NCI-H345 (cell line): Measurements from ENCODE around the gene UBE2O.
A peak's percentile ranks its signal among the peaks of the same experiment; 100 is the strongest.

Experiments used
- DNase-seq: peaks from one replicate; lab custom pipeline; 2025; lab: John Stamatoyannopoulos, UW

UBE2O gene

DNA sequence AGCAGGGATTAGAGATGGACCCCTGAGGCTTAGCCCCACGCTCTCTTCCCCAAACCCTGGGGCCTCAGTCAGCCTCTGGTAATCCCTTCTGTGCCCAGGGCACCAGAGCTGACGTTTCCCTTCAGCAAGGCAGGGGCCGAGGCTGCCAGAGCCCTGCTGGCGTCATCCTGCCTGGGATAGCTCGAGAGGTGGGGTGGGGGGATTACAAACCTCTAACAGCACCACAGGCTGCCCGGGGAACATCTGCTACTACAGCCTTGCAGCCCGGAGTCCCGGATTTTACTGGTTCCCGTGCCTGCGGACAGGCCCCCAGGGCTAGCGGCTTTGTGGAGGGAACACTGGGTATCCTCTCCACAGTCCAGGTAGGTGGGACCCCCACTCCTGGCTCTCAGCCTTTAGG, 14.4 kb upstream of the UBE2O start, which contains the start of gene AANAT:
TSS of gene AANAT (plus strand) at position 238 of the 400 bp plus-strand sequence. CDS start 1,144 bp downstream, outside the sequence.
- no peak for DNase-seq

DNA sequence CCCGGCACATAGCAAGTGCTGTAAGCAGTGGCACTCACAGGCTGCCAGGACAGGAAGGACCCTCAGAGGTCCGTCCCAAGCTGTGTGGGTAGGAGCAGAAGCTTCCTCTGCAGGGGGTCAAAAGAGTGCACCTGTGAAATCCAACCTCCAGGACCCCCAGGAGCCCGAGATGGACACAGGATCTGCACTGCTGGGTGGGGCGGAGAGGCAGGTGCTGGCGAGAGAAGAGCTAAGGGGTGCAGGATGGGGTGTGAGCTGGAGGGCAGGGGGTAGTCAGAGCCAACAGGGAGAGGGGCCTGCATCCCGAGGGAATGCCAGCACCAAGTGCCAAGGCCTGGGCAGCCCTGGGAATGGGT, 13.8 kb upstream of the UBE2O start:
- DNase-seq, result no peak

DNA sequence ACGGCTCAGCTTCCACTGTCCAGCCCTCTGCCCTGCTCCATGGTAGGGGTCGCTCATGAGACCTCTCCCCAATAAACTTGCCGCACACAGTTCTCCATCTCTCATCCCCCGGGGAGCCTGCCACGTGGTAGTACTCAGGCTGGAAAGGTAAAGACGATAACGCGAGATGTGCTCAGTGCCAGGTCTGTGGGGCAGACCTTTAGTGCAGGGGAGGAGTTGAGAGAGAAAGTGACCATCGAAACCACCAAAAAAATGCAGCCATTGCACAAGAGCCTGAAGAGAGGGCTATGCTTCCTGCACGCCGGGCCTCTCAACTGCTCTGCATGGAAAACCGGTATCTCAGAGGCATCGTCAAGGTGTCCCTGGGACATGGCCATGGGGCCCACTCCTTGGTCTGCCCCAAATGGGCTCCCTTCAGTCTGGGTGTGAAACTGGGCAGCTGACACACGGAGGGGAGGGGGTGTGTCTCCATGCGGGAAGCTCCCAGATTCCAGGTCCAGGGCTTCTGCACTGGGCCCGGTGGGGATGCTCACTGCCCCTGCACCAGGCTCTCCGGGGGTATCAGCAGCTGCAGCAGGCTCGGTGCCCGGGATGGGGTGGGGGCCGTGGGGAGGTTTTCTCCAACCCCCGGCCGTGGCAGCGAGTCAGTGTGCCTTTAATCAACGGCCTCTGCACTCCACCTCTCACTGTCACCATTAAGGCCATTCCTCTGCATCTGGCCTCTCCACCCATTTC, 9.8 kb upstream of the UBE2O start:
- DNase-seq, result no peak

DNA sequence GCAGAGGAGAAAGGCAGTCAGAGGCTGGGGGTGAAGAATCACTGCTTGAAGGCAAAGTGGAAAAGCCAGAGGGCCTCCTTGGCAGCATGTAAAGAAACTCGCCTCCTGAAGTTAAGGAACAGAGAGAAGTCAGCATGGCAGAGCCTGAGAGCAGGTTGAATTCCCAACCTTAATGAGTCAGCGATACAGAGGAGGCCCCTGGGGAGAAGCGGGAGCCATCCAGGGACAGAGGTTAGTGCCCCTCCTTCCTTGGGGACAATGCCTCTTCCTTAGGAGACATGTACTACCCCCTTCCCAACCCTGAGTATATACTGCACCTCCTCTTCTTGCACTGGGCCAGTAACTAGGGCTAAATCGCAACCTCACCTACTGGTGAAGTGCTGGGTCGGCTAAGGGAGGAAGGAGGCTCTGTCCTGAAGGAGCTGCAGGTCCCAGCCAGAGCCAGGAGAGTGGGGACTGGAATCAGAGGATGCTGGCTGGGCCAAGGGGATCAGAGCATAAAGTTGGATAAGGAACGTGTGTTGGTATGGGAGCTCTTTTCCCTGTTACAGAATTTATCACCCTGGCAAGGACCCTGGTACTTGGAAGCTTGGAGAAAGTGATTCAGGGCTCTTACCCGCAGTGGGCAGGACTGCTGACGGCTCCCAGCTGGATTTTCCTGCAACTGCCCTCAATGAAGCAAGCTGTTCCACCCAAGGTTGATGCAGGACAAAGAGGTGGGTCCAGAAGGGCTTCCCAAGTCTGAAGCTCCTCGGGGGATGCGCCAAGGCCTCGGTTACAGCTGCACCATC, 9.0 kb upstream of the UBE2O start:
- DNase-seq, result no peak

DNA sequence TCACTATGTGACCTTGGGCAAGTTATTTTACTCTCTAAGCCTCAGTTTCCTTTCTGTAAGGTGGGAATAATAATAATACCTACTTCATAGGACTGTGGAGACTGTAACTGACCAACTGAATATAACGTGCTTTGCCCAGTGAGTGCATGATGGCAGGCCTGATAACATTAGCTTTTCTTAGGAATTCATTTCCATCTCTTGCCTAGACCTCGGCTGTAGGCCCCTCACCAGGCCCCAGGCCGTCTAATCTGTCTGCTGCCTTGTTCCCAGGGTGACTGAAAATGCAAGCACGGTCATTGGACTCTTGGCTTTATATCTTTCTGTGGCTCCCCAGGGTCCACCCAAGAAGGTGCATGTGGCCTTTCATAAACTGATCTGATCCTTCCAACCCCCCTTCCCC, 6.7 kb upstream of the UBE2O start:
- DNase-seq, result no peak

DNA sequence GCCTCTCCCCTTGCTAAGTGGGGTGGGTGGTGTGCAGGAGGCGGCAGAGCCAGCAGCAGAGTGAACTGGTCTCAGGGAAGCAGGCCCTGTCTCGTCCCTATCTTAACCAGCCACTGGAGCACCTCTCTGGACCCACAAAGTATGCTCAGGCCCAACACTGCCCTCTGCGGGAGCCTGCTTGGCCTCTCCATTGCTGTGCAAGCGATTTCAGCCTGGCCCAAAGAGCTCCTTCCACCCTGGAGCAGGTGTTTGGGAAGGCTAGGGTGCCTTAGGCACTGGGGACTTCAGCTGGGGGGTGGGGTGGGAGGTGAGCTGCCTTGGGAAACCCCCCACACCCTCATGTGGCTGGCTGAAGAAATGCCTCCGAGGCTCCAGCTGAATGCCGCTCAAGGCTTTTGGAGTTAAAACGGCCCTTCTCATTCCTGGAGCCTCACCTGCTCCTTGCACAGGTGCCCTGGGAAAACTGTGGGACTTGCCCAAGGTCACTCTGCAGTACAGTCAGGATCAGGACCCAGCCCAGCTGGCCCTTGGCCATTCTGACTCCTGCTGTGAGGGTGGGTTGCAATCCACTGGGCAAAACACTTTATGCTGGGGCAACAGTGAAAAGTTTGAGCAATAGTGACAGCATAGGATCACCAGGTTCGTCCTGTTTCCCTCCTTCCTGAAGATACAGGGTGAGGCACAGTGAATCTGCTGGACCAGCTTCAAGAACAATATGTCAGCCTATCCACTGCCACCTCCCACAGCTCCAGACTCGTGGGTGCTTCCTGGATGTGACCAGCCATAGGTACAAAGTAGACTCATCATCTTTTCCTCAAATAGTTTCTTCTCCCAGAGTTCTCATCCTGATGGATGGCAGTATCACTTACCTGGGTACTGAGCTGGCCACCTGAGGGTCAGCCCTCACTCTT, 5.9 kb upstream of the UBE2O start:
- DNase-seq, result peak; percentile 22

DNA sequence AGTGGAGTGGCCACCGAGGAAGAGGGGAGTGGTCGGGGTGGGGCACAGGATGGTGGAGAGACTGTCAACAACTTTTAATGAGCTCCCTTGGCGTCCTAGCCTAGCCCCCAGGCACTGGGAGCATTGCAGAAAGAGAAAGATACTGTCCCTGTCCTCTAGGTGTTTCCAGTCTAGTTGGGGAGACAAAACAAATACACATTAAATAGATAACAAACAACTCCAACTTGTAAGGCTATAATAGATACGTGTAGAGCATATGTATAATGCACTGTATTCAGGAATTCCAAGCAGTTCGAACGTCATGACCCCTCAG, 435 bp upstream of the UBE2O start:
- DNase-seq, result no peak

DNA sequence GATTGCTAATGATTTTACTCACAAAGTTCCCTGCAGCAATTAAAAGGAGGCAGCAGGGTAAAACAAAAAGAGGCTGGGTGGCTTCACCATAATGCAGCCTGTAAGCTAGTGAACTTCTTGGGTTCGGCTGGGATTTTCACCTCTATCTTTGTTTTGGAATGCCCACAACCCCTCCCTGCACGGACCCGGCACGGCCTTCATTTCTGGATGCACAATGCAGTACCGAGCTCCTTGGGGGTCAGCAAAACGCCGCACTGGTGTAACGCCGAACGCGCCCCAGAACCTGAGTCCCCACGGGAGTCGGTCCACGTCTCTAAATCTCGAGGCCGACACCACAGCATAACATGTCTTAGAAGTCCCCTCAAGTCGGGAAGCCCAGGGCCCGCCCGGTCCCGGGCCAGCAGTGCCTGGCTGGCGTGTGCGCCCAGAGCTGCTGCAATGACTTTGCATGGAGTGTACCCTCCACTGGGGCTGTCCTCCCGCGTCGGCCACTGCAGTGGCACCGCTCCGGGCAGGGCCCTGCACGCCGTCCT, 759 bp downstream of the UBE2O start:
- DNase-seq, result no peak

DNA sequence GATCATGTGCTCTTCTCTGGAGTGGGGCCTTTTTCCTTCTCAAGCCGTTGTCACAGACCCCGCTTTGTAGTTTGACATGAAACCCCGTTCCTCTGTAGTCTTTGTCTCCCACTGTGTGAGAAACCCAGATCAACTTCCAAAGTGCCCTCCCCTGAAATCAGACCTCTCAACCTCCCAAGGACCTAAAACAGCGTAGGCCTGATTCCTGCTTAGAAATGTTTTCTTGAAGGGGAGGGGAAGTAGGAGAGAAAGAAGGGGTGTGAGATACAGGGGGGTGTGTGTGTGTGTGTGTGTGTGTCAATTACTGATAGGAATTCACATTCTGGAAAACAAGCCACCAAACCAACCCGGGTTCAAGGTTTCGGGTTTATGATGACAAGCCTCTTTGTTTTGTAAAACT, 1.4 kb downstream of the UBE2O start:
- no peak for DNase-seq

DNA sequence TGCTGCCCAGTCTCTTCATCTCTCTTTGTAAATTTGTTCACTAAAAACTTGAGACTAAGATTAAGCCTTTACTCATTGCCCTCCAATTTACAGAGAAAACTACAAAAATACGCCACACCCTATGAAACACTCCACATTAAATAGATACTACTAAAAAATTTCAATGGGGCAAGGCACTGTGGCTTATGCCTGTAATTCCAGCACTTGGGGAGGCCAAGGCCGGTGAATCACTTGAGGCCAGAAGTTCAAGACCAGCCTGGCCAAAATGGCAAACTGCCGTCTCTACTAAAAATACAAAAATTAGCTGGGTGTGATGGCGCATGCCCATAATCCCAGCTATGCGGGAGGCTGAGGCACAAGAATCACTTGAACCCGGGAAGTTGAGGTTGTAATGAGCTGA, 3.8 kb downstream of the UBE2O start:
- no peak for DNase-seq

DNA sequence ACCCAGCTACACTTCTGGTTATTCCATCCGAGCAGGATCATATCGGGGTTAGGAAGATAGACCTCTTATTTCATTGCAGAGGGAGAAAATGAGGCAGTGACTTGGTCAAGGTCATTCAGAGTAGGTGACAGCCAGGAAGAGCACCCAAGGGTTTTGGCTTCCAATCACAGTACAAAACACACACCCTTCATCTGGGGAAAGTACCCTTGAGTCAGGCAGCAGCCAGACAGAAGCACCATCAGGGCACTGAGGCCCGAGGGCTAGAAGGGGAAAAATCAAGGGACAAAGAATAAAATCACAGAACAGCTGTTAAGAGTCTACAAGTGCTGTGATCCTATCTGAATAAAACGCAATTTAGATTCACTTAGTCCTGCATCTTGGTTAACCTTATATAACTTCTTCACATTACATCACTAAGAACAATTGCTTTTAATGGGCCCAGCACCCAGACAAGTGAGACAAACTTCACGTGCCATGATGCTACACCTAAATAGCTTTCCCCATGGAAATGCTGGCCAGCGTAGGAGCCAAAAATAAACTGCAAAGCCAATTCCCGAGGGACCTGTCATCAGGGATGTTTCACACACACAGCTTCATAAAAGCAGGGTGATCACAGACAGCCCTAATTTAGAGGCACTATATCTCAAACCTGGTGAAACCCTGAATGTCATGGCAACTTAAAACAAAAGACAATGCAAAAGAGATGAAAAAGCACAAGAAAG, 4.9 kb downstream of the UBE2O start:
- no peak for DNase-seq

DNA sequence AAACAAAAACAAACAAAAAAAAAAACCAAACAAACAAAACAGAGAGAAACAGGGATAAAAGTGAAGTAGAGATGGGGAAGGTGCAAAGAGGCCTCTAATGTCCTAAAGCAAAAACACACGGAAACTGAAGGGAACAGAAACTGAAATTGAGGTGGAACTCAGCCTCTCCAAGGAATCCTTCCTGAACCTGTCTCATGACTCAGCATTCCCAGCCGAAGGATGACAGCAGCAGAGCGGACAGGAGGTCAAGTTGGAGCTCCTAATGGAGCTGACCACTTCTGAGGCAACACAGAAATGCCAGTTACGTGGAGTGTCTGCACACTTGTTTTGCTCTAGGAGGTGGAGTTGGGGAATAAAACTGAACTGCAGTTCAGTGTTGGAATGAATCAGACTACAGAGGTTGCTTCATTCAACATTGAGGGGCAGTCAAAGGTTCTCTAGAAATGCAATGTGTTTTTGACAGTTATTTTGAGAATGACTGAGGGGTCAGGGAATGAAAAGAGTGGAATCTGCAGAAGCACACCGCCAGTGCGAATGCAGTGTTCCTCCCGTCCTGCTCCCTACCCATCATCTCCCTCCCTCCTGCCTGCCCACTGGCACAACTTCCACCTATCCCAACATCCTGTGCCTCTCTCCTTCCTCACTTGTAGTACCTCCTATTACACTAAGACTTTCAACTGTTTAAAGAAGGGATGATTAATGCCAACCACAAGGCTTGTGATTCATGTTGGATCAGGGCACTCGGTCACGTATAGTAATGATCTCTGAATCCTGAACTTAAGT, 6.3 kb downstream of the UBE2O start:
- no peak for DNase-seq

DNA sequence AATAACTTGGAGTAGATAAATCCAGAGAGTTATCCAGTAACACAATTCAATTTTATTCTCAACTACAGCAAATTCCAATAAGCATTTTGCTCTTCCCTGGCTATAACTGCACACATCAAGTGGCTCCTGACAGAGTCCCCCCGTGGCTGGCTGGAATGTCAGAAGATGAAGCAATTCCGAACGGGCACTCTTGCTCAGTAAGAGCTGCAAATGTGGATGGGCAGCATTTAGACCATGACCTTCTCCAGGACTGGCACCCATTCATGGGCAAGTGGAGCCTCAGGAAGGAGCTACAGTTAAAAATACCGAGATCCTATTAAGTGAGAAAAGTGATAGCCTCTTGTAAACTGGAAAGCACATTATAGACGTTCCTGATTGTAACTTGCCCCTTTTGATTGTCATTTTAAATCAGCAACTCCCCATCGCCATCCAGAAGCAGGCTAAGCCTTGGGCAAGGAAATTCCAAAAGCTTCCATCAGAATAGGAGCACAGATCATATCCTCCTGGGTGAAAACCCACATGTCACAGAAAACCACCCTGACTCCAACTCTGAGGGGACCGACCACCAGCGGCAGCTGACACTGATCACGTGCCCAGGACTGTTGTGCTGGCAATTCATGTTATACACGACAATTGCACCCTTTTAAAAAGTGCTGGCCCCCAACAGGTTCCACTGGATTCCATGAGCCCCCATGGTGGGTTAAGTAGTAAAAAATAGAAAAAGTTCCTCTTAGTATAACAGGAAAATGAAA, 7.1 kb downstream of the UBE2O start:
- no peak for DNase-seq

DNA sequence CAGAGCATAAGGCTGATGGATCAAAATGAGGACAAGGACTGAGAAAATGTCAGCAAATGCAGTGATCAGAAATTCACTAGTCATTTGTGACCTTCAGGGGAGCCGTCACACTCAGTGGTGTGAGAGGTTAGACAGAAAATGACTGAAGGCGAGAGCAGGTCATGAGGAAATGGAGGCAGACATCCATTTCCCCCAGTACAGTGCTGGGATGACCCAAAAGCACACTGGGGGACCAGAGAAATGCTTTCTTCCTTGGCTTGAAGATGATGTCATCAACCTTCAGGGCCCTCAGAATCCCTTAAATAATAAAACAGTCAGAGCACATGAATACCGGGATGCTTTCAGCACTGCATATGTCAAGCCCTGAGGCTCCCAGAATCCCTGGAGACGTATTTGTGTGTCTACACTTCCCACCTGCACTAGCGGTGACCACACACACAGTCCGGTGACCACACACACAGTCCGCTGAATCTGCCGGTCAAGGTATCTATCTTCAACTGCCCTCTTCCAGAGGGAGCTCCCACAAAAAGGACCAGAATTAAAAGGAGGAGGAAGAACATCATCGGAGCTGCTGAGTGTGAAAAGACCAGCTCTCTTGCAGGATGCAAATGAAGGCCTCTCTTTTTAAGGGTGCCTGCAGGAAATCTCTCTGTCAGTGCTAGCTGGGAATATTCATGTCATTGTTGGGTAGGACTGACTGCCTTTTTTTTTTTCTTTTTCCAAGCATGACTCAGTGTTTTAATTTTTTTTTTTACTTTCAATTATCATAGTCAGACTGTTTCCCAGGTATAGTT, 8.2 kb downstream of the UBE2O start:
- DNase-seq, result no peak

DNA sequence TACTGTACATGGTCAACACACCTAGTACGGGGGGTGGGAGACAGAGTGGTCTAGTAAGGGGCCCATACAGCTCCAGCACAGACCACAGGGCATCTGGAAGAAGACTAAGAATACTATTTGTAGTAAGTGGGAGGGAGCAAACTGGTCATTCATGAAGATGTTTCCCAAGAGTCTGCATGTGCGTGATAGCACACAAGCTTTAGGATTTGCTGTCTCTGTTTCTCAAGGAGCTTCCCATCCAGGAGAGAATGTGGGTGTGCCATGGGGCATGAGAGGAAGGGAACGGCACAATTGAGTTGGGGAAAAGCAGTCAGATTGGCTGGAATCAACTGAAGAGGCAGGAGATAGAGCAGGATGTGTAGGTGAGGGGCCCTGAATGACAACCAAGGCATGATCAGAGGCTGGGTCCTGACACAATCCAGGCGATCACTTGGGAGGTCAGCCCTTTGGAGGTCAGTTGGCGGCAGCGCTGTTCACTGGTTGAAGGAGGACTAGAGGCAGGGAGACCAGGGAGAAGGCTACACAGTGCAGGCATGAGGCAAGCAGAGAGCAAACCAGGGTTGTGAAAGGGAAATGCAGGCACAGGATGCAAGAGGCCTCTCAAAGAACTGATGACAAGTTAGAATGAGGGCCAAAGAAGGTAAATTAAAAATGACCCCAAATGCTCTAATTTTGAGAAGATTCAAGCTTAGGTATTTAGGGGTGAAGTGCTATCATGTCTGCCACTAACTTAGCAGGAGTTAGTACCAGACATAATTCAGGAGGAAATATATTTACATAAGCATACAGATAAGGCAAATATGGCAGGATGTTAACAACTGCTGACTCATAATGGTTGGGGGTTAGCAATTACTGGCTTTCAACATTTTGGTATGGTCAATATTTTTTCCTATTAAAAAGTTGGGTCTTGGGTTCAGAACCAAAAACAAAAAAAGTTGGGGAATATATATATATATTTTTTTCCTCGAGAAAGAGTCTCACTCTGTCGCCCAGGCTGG, 10.3 kb downstream of the UBE2O start:
- DNase-seq, result no peak

DNA sequence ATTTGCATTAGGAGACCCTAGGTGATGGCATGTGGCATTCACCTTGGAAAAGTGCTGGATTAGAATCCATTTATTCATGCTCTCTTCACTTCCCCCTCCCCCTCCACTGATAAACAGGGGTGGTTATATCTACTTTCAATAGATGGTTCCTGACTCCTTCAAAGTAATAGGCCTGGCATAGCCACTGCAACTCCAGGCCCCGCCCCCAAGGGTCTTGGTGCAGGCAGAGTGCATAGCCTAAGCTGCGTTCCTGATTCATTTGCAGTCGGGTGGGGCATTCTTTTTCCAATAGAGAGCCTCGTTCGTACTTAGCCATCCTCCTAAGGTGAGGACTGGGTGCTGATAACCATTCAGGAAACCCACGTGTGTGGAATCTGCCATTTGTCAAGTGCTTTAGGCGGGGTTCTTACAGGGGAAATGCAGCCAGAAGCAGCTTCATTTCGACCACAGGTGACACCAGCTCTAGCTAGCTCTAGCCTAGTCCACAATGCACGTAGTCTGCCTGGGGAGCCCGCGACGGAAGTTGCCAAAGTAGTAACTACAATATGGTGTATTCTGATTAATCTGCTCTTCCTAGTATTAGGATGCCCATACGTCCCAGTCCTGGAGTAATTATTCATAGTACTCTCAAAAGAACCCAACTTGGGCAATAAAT, 11.1 kb downstream of the UBE2O start:
- DNase-seq, result no peak

DNA sequence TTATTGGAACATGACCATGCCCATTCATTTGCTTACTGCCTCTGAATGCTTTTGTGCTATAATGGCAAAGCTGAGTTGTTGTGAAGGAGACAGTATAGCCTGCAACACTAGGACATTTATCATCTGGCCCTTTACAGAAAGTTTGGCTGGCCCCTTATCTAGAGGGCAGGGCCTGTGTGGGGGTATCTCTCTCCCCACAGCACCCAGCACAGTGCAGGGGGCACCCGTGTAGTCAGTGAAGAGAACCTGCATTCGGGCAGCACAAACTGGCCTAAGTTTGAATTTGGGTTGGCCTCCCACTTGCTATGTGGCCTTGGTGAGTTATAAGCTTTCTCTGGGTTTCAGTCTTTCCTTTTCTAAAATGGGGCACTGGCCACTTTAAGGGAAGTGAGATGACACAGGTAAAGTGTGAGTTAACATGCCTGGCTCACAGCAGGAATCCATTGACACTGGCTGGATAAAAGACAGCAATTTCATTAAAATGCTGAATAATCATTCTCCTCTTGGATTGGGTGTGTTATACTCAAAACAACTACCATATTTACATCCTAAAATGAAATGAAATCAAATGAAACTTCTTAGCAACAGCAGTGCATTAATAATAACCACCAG, 12.1 kb downstream of the UBE2O start:
- no peak for DNase-seq
